WTC11 (cell line): ENCODE measurements around the gene LYPD6B. TPM values are rescaled to one million over a fixed set of nuclear protein-coding genes. Genes with fewer than 3 reads are reported as not detected.

Experiments used
- ATAC-seq: fragments of 200-7000 bp; cut with Tn5 transposase; 2 replicates; pipeline ENCODE4 v1.10.0; 2021; ENCODE audit warnings: mild to moderate bottlenecking, moderate library complexity
- CTCF ChIA-PET: fragments of 300-600 bp; sonication (Branson Sonifier 250); formaldehyde crosslinking; loops from one replicate; lab custom pipeline; 2021; ENCODE audit warnings: antibody characterized with exemption; lab: Charles Lee
- POLR2A ChIA-PET: fragments of 350-600 bp; sonication (Branson Sonifier 250); formaldehyde crosslinking; loops from one replicate; lab custom pipeline; 2021; ENCODE audit warnings: antibody characterized with exemption; lab: Charles Lee
- DNase-seq: peaks from one replicate; pipeline ENCODE4 v3.0.0; 2021; ENCODE audit warnings: low spot score
- H3K27ac Mint-ChIP-seq: 2 replicates; pipeline ENCODE4 v1.8.0; 2021; ENCODE audit warnings: mixed read lengths
- H3K27me3 Mint-ChIP-seq: 2 replicates; pipeline ENCODE4 v1.8.0; 2021; ENCODE audit warnings: low read depth, mild to moderate bottlenecking, moderate library complexity, mixed read lengths
- H3K36me3 Mint-ChIP-seq: 2 replicates; pipeline ENCODE4 v1.8.0; 2021; ENCODE audit warnings: mixed read lengths
- H3K4me1 Mint-ChIP-seq: 2 replicates; pipeline ENCODE4 v1.8.0; 2022; ENCODE audit warnings: mixed read lengths
- H3K4me3 Mint-ChIP-seq: 2 replicates; pipeline ENCODE4 v1.8.0; 2021; ENCODE audit warnings: mild to moderate bottlenecking, moderate library complexity, mixed read lengths
- H3K9me3 Mint-ChIP-seq: 2 replicates; pipeline ENCODE4 v1.8.0; 2021; ENCODE audit warnings: mixed read lengths
- ARID4B ChIP-seq: sonication (generic); formaldehyde crosslinking; IDR thresholded peaks from 2 replicates; pipeline ENCODE4 v1.8.0; 2023; ENCODE audit warnings: missing genetic modification reagents, mild to moderate bottlenecking, borderline replicate concordance
- CBFB ChIP-seq: sonication (generic); formaldehyde crosslinking; IDR thresholded peaks from 2 replicates; pipeline ENCODE4 v1.8.1; 2022; ENCODE audit warnings: mild to moderate bottlenecking, low read depth, missing genetic modification reagents
- CREB1 ChIP-seq: sonication (generic); formaldehyde crosslinking; IDR thresholded peaks from 2 replicates; pipeline ENCODE4 v1.8.0; 2023; ENCODE audit warnings: mild to moderate bottlenecking, missing genetic modification reagents
- CTCF ChIP-seq: fragments of 200-600 bp; IDR thresholded peaks from 2 replicates; pipeline ENCODE4 v1.8.0; 2022; ENCODE audit warnings: antibody characterized with exemption
- MXD4 ChIP-seq: fragments of 250-450 bp; sonication (Bioruptor Pico); IDR thresholded peaks from 2 replicates; pipeline ENCODE4 v1.8.0; 2021; ENCODE audit warnings: mild to moderate bottlenecking, moderate library complexity, borderline replicate concordance
- NR2C2 ChIP-seq: sonication (generic); formaldehyde crosslinking; IDR thresholded peaks from 2 replicates; pipeline ENCODE4 v1.8.0; 2022; ENCODE audit warnings: mild to moderate bottlenecking, missing genetic modification reagents
- TP53 ChIP-seq: sonication (generic); formaldehyde crosslinking; IDR thresholded peaks from 2 replicates; pipeline ENCODE4 v1.8.1; 2023; ENCODE audit warnings: mild to moderate bottlenecking, missing genetic modification reagents
- USF1 ChIP-seq: sonication (generic); formaldehyde crosslinking; IDR thresholded peaks from 2 replicates; pipeline ENCODE4 v1.8.0; 2022; ENCODE audit warnings: mild to moderate bottlenecking, missing genetic modification reagents
- ZBTB43 ChIP-seq: sonication (generic); formaldehyde crosslinking; IDR thresholded peaks from 2 replicates; pipeline ENCODE4 v1.8.1; 2023; ENCODE audit warnings: mild to moderate bottlenecking, missing genetic modification reagents
- ZNF263 ChIP-seq: sonication (generic); formaldehyde crosslinking; IDR thresholded peaks from 2 replicates; pipeline ENCODE4 v1.8.1; 2022; ENCODE audit warnings: low read depth, mild to moderate bottlenecking, moderate library complexity, missing genetic modification reagents
- total RNA-seq: library from RNA; stranded (reverse); gene quantifications from 3 replicates; pipeline ENCODE4 v1.2.3, GENCODE V29; 2021
- TF ChIP-seq, protein P1 (sequence below): sonication (generic); formaldehyde crosslinking; IDR thresholded peaks from 2 replicates; pipeline ENCODE4 v1.8.0; 2022; ENCODE audit warnings: mild to moderate bottlenecking, missing genetic modification reagents
- TF ChIP-seq, protein P2 (sequence below): sonication (generic); formaldehyde crosslinking; IDR thresholded peaks from 2 replicates; pipeline ENCODE4 v1.8.1; 2023; ENCODE audit warnings: mild to moderate bottlenecking, missing genetic modification reagents, moderate library complexity

LYPD6B gene
- total RNA-seq, 1 experiment from 2014 or later = 1.6 TPM

GRCh38 chr2:149039213-149039724, 770 bp downstream of the LYPD6B start (continued):
- TF ChIP-seq, protein P1, sequence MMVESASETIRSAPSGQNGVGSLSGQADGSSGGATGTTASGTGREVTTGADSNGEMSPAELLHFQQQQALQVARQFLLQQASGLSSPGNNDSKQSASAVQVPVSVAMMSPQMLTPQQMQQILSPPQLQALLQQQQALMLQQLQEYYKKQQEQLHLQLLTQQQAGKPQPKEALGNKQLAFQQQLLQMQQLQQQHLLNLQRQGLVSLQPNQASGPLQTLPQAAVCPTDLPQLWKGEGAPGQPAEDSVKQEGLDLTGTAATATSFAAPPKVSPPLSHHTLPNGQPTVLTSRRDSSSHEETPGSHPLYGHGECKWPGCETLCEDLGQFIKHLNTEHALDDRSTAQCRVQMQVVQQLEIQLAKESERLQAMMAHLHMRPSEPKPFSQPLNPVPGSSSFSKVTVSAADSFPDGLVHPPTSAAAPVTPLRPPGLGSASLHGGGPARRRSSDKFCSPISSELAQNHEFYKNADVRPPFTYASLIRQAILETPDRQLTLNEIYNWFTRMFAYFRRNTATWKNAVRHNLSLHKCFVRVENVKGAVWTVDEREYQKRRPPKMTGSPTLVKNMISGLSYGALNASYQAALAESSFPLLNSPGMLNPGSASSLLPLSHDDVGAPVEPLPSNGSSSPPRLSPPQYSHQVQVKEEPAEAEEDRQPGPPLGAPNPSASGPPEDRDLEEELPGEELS (CRISPR knock-in tag) = no peak
- TF ChIP-seq TP53 (CRISPR knock-in tag) = no peak

- CTCF ChIA-PET = interaction anchor here (0.6 to 5.1 kb wide), 14 partner anchors 9 to 1167 kb away, joined by 3 to 61 read pairs (median 4); no protein-coding TSS in a partner anchor
- DNase-seq (peak; percentile 87), ATAC-seq (peak; percentile 29)
- H3K4me1 Mint-ChIP-seq = peaks cover 4% of the 10 kb centered on the region; the same call in 1 of the 2 replicates
- no peaks in the 10 kb centered on the region for H3K36me3 Mint-ChIP-seq
- POLR2A ChIA-PET = no interaction called here
- H3K27me3 Mint-ChIP-seq = peaks cover 30% of the 10 kb centered on the region
- TF ChIP-seq USF1 (peak; percentile 78), MXD4 (CRISPR knock-in tag) (no peak), CREB1 (CRISPR knock-in tag) (no peak), ARID4B (CRISPR knock-in tag) (no peak), CTCF (peak; percentile 91)
- TF ChIP-seq, protein P2, sequence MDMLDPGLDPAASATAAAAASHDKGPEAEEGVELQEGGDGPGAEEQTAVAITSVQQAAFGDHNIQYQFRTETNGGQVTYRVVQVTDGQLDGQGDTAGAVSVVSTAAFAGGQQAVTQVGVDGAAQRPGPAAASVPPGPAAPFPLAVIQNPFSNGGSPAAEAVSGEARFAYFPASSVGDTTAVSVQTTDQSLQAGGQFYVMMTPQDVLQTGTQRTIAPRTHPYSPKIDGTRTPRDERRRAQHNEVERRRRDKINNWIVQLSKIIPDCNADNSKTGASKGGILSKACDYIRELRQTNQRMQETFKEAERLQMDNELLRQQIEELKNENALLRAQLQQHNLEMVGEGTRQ (CRISPR knock-in tag) = peak; percentile 83
- peak overlapping the region; percentile 45; the same call in 1 of the 2 replicates for H3K4me3 Mint-ChIP-seq
- H3K27ac Mint-ChIP-seq = no peak overlapping the region
- no peaks in the 10 kb centered on the region; the same call in 1 of the 2 replicates for H3K9me3 Mint-ChIP-seq
These were observed 2.0 kb downstream of the LYPD6B start for GRCh38 chr2:149040451-149040850.

- CTCF ChIA-PET = interaction anchor here (0.5 to 5.1 kb wide), 9 partner anchors 8 to 638 kb away, joined by 3 to 61 read pairs (median 4); no protein-coding TSS in a partner anchor
- peaks cover 4% of the 10 kb centered on the region; the same call in 1 of the 2 replicates for H3K4me1 Mint-ChIP-seq
- ATAC-seq (no peak), DNase-seq (no peak)
- H3K9me3 Mint-ChIP-seq = peaks cover 9% of the 10 kb centered on the region; the same call in 1 of the 2 replicates
- no peak overlapping the region for H3K4me3 Mint-ChIP-seq
- H3K27me3 Mint-ChIP-seq = peaks cover 30% of the 10 kb centered on the region
- H3K27ac Mint-ChIP-seq = no peak overlapping the region
- no peaks in the 10 kb centered on the region for H3K36me3 Mint-ChIP-seq
- POLR2A ChIA-PET = interaction anchor here (0.5 to 0.7 kb wide), 4 partner anchors 33 to 135 kb away, joined by 4 to 6 read pairs (median 4); no protein-coding TSS in a partner anchor
- TF ChIP-seq ZNF263 (CRISPR knock-in tag) (no peak), ZBTB43 (CRISPR knock-in tag) (no peak), CREB1 (CRISPR knock-in tag) (no peak), CBFB (no peak), NR2C2 (CRISPR knock-in tag) (no peak), CTCF (no peak)
These were observed 3.0 kb downstream of the LYPD6B start for GRCh38 chr2:149041482-149041881.
